AG08396 (cell line): ENCODE results near the gene MRPL21.
"Not testable (repeated sequence)": the region's sequence is repeated elsewhere in the genome, so short reads cannot be mapped to it uniquely, and the experiment has no call there.

Experiments used
- DNase-seq: peaks from one replicate; pipeline ENCODE4 v3.0.0; 2012; ENCODE audit warnings: low spot score, mixed read lengths

The MRPL21 gene

DNA sequence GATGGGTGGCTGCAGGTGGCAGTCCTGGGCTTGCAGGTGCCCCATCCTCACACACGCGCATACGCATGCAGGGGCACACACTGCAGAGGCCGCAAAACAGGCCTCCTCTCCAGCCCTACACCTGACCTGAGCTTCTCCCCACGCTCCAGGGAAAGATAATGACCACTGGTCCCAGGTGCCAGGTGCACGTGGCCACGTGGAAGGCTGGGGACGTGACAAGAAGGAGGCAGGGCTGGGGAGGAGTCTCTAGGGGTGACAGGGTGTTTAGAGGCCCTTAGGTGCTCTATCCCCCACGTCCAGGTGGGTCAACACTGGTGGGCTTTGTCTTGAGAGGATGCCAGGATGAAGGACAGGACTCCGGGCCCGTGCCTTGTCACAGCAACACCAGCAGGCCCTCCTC, 38.4 kb downstream of the MRPL21 start:
- no peak for DNase-seq

DNA sequence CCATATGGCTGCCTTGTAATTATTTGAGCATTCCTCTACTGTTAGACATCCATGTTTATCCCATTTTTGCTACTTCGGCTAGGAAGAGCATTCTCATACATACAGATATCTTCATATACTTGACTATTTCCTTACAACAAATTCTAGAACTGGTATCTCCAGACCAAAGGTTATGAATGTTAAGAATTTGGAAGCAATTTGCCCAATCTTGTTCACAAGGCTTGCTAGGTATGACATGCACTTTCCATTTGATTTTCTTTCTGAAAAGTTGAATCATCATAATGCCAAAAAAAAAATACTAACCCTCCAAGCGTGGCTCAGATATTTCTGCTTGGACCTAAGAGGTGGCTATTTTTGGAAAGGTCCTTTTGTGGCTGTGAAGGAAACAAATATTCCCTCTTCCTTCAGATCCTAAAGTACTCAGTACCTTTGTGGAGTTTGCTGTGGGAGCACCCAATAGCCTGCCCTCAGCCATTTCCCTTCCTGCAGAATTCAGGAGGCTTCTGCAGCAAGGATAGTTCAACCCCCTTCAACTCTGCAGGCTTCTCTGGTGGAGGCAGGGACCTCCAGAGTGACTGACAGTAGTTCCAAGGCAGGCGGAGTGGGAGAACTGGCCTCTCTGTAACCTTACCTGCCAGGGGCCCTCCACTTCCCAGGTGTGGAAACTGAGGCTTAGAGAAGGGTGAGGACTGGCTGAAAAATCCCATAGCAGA, 39.9 kb downstream of the MRPL21 start:
- no peak for DNase-seq

DNA sequence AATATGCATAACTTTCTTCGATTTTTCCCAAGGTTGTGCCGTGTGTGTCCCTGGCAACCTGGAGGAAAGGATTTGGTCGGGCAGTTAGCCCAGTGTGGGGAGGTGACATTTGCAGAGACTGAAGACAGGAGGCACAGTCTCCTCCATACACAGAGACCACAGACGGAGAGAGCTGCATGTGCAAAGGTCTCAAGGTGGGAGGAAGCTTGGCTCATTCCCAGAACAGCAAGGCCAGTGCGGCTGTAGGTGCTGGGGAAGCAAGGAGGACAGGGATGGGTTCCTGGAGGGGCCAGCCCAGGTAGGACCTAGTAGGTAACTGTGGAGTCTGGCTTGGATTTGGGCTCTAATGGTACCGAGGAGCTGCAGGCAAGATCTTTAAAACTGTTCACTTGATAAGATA, 41.2 kb downstream of the MRPL21 start:
- no peak for DNase-seq

DNA sequence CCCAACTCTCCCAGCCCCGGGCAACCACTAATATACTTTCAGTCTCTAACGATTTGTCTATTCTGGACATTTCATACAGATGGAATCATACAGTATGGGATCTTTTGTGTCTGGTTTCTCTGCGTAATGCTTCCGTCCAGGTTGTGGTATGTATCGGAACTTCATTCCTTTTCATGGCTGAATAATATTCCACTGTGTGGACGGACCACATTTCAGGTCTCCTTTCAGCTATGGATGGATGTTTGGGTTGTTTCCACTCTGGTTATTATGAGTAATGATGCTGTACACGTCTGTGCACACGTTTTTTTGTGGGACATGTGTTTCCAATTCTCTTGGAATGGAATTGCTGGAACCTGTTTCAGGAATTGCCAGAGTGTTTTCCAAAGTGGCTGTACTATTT, 44.5 kb downstream of the MRPL21 start:
- no peak for DNase-seq

- no peak for DNase-seq
These were observed 46.5 kb downstream of the MRPL21 start for GRCh38 chr11:68857037-68857586.

GRCh38 chr11:68856425-68857030, 47.1 kb downstream of the MRPL21 start:
- DNase-seq = not testable (repeated sequence)

DNA sequence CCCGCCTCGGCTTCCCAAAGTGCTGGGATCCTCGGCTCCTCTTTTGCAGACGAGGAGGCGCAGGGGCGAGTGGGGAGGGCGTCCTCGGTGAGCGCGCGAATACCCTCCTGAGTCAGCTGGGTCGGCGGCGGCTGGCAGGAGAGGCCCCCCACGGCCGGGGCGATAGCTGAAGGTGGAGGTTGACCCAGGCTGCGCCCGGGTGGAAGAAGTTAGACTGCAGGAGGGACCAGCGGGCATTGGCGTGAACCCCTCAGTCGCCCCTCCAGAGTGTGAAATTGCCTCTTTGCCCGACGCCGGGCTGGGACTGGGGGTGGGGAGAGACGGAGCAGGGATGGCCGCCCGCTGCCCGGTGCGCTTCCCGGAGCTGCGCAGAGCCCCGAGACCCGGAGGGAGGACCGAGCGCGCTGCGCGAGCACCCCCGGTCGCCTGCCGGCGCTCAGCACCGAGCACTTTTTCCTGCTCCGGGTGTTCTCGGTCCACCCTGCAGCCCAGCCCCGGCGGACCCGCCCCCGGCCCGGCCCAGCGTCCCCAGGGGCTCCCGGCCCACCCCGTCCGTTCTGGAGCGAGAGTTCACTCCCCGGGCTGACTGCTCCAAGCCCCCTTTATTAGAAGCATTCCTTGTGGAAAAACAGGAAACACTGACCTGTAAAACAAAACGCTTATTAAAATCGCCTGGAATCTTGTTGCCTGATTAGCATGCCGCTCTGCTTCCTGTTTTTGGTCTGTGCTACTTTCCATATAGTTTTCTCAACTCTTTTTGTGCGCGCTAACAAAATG, 48.2 kb downstream of the MRPL21 start:
- DNase-seq = peak; percentile 63

DNA sequence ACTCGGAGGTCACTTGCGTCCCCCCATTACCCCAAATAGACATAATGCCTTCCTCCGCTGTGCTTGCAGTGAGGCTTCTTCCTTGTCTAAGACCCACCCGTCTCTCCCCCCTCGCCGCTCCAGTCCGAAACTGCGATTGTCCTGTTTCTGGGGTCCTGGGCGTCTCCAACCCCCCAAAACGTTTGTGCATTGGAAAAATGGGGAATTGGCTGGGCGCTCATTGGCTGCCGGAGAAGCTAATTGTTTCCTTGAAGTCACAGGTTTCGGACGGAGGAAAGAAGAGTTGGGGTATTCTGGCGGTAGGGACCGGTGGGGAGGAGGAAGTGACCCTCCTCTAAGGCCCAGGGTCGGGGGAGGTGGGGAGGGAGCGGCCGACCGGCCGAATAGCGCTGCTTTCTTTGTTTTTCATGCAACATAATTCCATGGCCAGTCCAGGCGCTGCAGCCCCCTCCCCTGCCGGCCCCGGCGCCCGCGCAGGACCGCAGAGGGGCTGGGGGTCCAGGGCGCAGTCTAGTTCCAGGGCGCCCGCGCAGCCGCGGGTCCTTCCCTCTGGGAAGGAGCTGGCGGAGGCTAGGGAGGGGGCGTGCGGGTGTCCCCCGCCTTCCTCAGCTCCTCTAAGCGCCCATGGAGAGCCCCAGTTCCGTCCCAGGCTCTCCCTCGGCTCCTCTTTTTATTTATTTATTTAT, 49.2 kb downstream of the MRPL21 start:
- DNase-seq = no peak

- DNase-seq = no peak
These were observed 51.0 kb downstream of the MRPL21 start for GRCh38 chr11:68852628-68853027.

DNA sequence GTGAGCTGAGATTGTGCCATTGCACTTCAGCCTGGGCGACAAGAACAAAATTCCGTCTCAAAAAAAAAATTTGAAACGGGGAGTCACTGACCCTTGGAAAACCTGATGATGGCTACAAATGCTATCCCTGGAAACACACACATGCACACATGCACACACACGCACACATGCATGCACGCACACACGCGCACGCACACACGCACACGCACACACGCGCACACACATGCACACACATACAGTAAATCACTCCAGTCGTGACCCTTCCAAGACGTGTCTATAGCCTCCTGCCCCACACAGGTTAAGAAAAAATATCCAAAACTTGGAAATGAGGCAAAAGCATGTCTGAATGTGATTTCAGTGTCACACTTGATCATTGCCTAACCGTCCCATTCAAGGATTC, 55.2 kb downstream of the MRPL21 start:
- DNase-seq = no peak

GRCh38 chr11:68847395-68847794, 56.2 kb downstream of the MRPL21 start:
- DNase-seq = no peak

GRCh38 chr11:68845351-68846002, 58.2 kb downstream of the MRPL21 start:
- DNase-seq = no peak

GRCh38 chr11:68844801-68845200, 58.8 kb downstream of the MRPL21 start:
- DNase-seq = no peak

DNA sequence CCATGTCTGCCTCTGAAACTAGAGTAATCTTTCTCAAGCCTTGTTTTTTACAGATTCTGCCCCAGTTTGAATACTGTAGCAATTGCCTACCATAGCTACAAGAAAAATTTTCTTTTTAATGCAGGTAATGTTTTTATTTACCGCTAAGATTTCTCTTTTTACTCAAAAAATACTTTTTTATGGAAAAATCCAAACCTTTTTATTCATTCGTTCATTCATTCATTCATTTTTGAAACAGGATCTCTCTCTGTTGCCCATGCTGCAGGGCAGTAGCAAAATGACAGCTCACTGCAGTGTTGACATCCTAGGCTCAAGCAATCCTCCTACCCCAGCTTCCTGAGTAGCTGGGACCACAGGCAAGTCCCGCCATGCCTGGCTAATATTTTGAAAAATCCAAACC, 59.3 kb downstream of the MRPL21 start:
- no peak for DNase-seq

DNA sequence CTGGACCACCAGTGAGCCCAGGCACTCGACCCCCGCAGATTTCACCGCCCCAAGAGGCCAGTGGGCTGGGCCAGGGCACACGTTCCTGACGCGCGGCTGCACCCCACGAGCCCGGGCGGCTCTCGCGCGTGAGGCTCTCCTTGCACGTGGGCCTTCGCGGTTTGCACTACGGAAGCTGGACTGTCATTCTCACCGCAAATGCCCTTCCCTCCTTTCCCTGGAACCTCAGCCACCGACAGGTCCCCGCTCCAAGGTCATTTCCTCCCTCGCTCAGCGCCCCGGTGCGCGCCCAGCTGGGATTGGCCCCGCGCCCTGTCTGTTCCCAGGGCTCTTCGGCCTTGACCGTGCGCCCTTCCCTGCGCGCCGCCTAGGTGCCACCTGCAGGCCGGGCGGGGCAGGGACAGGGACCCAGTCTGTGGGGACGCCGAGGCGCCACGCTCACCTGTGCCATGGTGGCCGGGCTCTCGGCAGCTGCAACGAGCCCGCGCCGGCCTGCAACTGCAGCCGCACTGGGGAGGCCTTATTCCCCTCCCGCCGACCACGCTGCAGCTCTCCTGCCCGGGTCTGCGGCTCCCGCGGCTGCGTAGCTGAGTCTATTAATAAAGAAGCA, 59.8 kb downstream of the MRPL21 start:
- no peak for DNase-seq

- DNase-seq = peak; percentile 70
These were observed 60.5 kb downstream of the MRPL21 start for GRCh38 chr11:68843052-68843561.

DNA sequence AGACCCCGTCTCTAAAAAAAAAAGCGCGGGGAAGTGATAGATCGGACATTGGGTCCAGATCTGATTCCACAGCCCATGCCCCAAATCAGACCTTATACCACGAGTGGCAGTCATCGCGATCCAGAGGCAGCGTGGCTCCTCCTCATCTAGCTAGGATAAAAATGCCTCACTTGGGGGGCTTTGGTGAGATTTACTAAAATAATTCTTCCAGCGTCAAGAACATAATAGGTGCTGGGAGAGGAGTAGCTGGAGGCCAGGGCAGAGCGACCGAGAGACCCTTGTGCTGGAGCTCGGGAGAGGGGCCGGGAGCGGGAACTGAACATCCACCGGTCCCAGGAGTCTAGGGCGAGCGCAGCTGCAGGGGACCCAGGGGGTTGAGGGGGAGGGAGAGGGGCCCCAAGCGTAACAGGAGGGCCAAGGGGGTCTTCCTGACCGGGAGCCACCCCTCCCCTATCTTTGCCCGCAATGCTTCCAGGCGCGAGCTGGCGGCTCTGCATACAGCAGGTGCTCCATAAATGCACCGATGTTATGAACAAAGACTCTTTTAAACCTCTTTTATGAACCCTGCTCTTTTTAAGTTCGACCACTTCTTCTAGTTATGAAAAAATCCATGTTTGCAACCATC, 61.1 kb downstream of the MRPL21 start:
- DNase-seq = no peak

DNA sequence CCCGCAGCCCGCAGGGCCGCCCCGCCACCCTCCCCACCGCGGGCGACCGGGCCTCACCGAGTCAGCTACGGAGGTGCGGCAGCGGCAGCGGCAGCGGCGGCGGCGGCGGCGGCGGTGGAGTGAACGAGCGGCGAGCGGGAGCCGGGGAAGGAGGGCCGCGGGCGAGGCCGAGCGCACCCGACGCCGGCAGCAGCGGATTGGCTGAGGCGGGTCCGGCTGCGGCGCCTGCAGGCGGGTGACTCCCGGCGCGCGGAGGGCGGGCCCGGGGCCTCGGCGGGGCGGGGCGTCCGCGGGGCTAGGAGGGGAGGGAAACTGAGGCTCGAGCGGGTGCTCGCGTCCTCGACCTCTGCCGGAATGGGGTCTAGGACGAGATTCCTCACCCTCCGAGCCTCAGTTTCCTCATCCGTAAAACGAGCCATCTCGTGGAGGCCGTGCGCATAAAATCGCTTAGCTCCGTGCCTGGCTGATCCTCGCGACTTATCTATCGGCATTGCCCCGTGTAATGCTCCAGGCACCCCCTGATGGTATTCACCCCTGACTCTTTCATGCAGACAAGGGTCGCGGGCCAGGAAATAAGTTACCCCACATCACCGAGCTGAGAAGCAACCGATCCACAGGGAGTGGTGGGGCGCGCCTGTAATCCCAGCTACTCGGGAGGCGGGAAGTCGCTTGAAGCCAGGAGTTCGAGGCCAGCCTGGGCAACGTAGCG, 61.8 kb downstream of the MRPL21 start, which contains the start of gene CPT1A:
TSS of gene CPT1A (minus strand) at position 199 of the 709 bp plus-strand sequence. CDS start 26,442 bp downstream, outside the sequence.
- peak; percentile 94 for DNase-seq
